Esophagus squamous epithelium (tissue), 4 donors: Measurements from ENCODE around the gene SH3YL1.

Experiments
- POLR2A ChIP-seq, 4 donors: fragments of 450-650 bp; IDR thresholded peaks; one replicate each; pipeline ENCODE4 v1.6.1; 2017; ENCODE audit warnings: antibody characterized with exemption in 4 of 4, mild to moderate bottlenecking in 4 of 4, moderate library complexity in 3 of 4
- TF ChIP-seq, protein P1 (sequence below), 6 experiments: fragments of 450-650 bp in 4 of 6; fragments of 200-600 bp in 2 of 6; sonication (generic) in 2 of 6; IDR thresholded peaks; one replicate each; pipeline ENCODE4 v1.5.1; 2016 to 2019; ENCODE audit warnings: antibody characterized with exemption in 6 of 6, mild to moderate bottlenecking in 4 of 6, moderate library complexity in 4 of 6

- TF ChIP-seq POLR2A (IDR thresholded peaks at IDR 0.05) = peak in 3 of 4 donors; percentile 73 to 91 (median 87)
- TF ChIP-seq, protein P1, sequence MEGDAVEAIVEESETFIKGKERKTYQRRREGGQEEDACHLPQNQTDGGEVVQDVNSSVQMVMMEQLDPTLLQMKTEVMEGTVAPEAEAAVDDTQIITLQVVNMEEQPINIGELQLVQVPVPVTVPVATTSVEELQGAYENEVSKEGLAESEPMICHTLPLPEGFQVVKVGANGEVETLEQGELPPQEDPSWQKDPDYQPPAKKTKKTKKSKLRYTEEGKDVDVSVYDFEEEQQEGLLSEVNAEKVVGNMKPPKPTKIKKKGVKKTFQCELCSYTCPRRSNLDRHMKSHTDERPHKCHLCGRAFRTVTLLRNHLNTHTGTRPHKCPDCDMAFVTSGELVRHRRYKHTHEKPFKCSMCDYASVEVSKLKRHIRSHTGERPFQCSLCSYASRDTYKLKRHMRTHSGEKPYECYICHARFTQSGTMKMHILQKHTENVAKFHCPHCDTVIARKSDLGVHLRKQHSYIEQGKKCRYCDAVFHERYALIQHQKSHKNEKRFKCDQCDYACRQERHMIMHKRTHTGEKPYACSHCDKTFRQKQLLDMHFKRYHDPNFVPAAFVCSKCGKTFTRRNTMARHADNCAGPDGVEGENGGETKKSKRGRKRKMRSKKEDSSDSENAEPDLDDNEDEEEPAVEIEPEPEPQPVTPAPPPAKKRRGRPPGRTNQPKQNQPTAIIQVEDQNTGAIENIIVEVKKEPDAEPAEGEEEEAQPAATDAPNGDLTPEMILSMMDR (IDR thresholded peaks at IDR 0.05) = peak in 1 of 6 experiments; percentile 47
Measured at GRCh38 chr2:264493-265468, 949 bp upstream of the SH3YL1 start, which contains the start of gene ACP1.
